Calu3 (cell line): Measurements from ENCODE around the gene NAA10. TPM values are rescaled to one million over a fixed set of nuclear protein-coding genes. Genes with fewer than 3 reads are reported as not detected.

Experiments used
- BruUV-seq: library from RNA; stranded (reverse); fragments of 400-500 nt; replicated peaks from 2 replicates; lab custom pipeline; 2021; lab: Mats Ljungman, UMichigan
- CTCF ChIA-PET: fragments of 300-600 bp; sonication (Branson Sonifier 250); formaldehyde crosslinking; loops from one replicate; lab custom pipeline; 2022; ENCODE audit warnings: antibody characterized with exemption; lab: Charles Lee
- DNase-seq: peaks from one replicate; pipeline ENCODE4 v3.0.0; 2022
- H3K27ac Mint-ChIP-seq: one replicate; pipeline ENCODE4 v1.8.0; 2022; ENCODE audit warnings: mixed read lengths; ENCODE audit not compliant: unreplicated experiment
- H3K27me3 Mint-ChIP-seq: one replicate; pipeline ENCODE4 v1.8.0; 2022; ENCODE audit warnings: mixed read lengths; ENCODE audit not compliant: unreplicated experiment
- H3K36me3 Mint-ChIP-seq: one replicate; pipeline ENCODE4 v1.8.0; 2022; ENCODE audit warnings: mild to moderate bottlenecking, moderate library complexity, mixed read lengths; ENCODE audit not compliant: insufficient read depth, unreplicated experiment
- H3K4me1 Mint-ChIP-seq: one replicate; pipeline ENCODE4 v1.8.0; 2022; ENCODE audit warnings: mild to moderate bottlenecking, low read depth, mixed read lengths; ENCODE audit not compliant: unreplicated experiment
- H3K4me3 Mint-ChIP-seq: one replicate; pipeline ENCODE4 v1.8.0; 2022; ENCODE audit warnings: mild to moderate bottlenecking, low read depth, moderate library complexity, mixed read lengths; ENCODE audit not compliant: unreplicated experiment
- H3K9me3 Mint-ChIP-seq: one replicate; pipeline ENCODE4 v1.8.0; 2022; ENCODE audit warnings: low read depth, mixed read lengths; ENCODE audit not compliant: unreplicated experiment
- intact Hi-C: fragments of 100-400 bp; cut with micrococcal nuclease; formaldehyde crosslinking; loops from one replicate; pipeline ENCODE4 v1.10.0; 2022; ENCODE audit not compliant: unreplicated experiment
- total RNA-seq: library from RNA; stranded (reverse); gene quantifications from 2 replicates; pipeline ENCODE4 v1.2.3, GENCODE V29; 2022
- TF ChIP-seq, protein P1 (sequence below): fragments of 200-600 bp; IDR thresholded peaks from one replicate; pipeline ENCODE4 v1.8.0; 2022; ENCODE audit warnings: antibody characterized with exemption; ENCODE audit not compliant: unreplicated experiment

NAA10 gene
- total RNA-seq, 1 experiment from 2014 or later = 139 TPM

DNA sequence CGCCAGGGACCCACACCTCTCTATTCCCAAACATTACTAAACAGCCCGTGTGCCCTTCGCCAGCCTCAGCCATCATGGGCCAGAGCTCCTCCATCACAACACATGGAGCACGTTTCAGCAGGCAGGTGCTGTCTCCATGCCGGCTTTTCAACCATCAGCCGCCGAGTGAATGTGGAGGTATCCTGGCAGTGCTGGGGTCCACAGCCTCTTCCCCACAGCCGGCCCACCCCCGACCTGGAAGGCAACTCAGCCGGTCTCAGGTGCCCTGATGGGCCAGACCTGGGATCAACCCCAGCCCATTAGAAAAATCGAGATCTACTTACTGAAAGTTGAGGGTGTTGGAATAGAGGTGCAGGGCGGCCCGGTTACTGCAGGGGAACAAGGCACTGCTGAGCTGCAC, 3.1 kb downstream of the NAA10 start:
- H3K27me3 Mint-ChIP-seq = no peaks in the 10 kb centered on the region
- TF ChIP-seq, protein P1, sequence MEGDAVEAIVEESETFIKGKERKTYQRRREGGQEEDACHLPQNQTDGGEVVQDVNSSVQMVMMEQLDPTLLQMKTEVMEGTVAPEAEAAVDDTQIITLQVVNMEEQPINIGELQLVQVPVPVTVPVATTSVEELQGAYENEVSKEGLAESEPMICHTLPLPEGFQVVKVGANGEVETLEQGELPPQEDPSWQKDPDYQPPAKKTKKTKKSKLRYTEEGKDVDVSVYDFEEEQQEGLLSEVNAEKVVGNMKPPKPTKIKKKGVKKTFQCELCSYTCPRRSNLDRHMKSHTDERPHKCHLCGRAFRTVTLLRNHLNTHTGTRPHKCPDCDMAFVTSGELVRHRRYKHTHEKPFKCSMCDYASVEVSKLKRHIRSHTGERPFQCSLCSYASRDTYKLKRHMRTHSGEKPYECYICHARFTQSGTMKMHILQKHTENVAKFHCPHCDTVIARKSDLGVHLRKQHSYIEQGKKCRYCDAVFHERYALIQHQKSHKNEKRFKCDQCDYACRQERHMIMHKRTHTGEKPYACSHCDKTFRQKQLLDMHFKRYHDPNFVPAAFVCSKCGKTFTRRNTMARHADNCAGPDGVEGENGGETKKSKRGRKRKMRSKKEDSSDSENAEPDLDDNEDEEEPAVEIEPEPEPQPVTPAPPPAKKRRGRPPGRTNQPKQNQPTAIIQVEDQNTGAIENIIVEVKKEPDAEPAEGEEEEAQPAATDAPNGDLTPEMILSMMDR = no peak
- peaks cover 59% of the 10 kb centered on the region for H3K36me3 Mint-ChIP-seq
- BruUV-seq = no TSS peak
- no peaks in the 10 kb centered on the region for H3K9me3 Mint-ChIP-seq
- H3K4me1 Mint-ChIP-seq = peaks cover 8% of the 10 kb centered on the region
- no peak overlapping the region for H3K4me3 Mint-ChIP-seq
- DNase-seq = no peak
- H3K27ac Mint-ChIP-seq = no peak overlapping the region
- CTCF ChIA-PET = no interaction called here
- intact Hi-C loops = no loop called here

DNA sequence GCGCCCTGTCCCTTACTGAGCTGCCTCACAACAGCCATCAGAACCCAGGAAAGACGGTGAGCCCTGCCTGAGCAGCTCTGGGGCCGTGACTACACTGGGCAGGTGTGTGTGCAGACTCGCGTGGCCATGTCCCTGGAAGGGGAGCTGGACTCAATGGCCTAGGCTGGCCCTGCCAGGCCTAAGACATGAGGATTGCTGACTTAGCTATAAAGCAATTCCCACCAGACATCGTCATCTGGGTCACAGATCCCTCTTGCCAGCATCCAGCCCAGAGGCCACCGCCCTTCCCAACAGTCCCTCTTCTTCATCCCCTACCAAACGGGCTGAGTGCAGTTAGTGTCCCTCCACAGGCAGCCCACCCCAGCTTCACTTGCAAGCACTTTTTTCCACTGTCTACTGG, 3.7 kb downstream of the NAA10 start:
- CTCF ChIA-PET = no interaction called here
- Mint-ChIP-seq H3K27me3 (no peaks in the 10 kb centered on the region), H3K27ac (no peak overlapping the region), H3K9me3 (no peaks in the 10 kb centered on the region), H3K4me1 (peaks cover 8% of the 10 kb centered on the region), H3K36me3 (peaks cover 63% of the 10 kb centered on the region), H3K4me3 (no peak overlapping the region)
- intact Hi-C loops = no loop called here
- TF ChIP-seq, protein P1 = no peak
- BruUV-seq = no TSS peak
- DNase-seq = no peak

DNA sequence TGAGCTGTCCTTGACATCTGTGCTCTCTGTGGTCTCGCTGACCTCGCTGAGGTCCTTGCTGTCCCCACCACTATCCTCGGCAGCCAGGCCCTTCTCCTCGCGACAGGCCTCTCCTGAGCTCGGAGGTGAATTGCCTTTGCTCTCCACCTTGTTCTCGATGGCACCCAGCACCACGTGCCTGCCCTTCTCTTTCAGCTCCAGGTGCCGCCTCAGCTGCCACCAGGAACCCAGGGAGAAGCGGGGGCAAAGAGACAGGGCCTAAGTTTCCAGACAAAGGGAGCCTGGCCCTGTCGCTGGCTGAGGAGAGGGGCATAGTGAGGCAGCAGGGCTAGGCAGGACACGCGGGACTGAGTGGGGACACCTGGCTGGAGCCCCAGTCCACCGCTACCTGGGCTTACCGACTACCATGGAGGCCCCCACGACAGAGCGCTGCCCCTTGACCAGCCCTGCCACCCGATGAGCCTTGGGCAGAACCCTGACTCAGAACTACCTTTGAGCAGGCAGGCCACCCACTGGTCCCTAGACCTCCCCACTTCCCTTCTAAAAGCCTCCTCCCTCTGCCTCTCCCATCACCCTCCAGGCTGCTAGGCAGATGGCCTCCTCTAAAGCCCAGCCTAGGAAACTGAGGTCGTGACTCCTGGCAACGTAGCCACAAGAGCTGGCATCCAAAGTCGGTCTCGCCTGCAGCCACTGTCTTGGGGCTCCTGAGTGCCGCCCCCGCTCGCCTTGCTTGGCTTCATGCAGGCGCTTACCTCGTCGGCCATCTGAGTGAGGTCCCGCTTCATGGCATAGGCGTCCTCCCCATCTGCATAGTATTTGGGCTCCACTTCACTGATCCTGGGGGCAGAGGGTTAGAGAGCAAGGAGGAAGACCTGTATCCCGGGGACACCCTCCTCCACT, 4.6 kb downstream of the NAA10 start:
- H3K4me1 Mint-ChIP-seq = peaks cover 8% of the 10 kb centered on the region
- CTCF ChIA-PET = no interaction called here
- H3K4me3 Mint-ChIP-seq = no peak overlapping the region
- peaks cover 58% of the 10 kb centered on the region for H3K36me3 Mint-ChIP-seq
- intact Hi-C loops = no loop called here
- DNase-seq = no peak
- H3K9me3 Mint-ChIP-seq = no peaks in the 10 kb centered on the region
- H3K27me3 Mint-ChIP-seq = no peaks in the 10 kb centered on the region
- BruUV-seq = no TSS peak
- no peak overlapping the region for H3K27ac Mint-ChIP-seq
- TF ChIP-seq, protein P1 = no peak

DNA sequence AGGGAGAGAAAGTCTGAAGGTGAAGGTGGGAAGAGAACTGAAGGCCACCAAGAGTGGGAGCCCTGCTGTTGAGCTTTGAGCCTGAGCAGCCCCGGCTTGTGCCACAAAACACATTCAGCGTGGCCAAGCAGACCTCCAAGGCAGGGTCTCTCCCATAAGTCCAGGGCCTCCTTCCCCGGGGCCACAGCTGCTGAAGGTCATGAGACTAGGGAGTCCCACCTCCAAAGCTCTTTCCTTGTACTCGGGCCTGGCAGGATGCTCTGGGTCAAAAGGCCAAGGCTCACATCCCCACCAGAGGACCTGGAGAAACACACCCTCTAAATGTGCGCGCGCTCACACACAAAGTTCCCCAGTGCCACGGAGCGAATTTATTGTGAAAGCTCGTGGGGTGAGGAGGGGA, 5.3 kb downstream of the NAA10 start:
- H3K27me3 Mint-ChIP-seq = no peaks in the 10 kb centered on the region
- TF ChIP-seq, protein P1 = no peak
- BruUV-seq = no TSS peak

More for the DNA sequence above, 5.3 kb downstream of the NAA10 start:
- peaks cover 8% of the 10 kb centered on the region for H3K4me1 Mint-ChIP-seq
- H3K9me3 Mint-ChIP-seq = no peaks in the 10 kb centered on the region
- H3K36me3 Mint-ChIP-seq = peaks cover 54% of the 10 kb centered on the region
- DNase-seq = no peak
- intact Hi-C loops = no loop called here
- CTCF ChIA-PET = no interaction called here
- H3K4me3 Mint-ChIP-seq = no peak overlapping the region
- no peak overlapping the region for H3K27ac Mint-ChIP-seq
